WERI-Rb-1 (cell line): ENCODE data around the gene TASP1.
"Not testable (repeated sequence)": the region's sequence is repeated elsewhere in the genome, so short reads cannot be mapped to it uniquely, and the experiment has no call there.

ENCODE experiments used
- DNase-seq: peaks from one replicate; pipeline ENCODE4 v3.0.0-alpha.2; 2020
- H3K27ac ChIP-seq: fragments of 250-450 bp; sonication (Bioruptor Pico); 2 replicates; pipeline ENCODE4 v1.5.1; 2020; ENCODE audit warnings: mild to moderate bottlenecking, moderate library complexity
- H3K27me3 ChIP-seq: fragments of 250-450 bp; sonication (Bioruptor Pico); 2 replicates; pipeline ENCODE4 v1.5.1; 2021; ENCODE audit warnings: mild to moderate bottlenecking, low read depth, moderate library complexity; ENCODE audit not compliant: insufficient read depth, severe bottlenecking
- H3K36me3 ChIP-seq: fragments of 250-450 bp; sonication (Bioruptor Pico); 2 replicates; pipeline ENCODE4 v1.5.1; 2020; ENCODE audit warnings: mild to moderate bottlenecking, moderate library complexity
- H3K4me3 ChIP-seq: 2 replicates; pipeline ENCODE4 v1.5.1; 2011; ENCODE audit warnings: low read depth, mild to moderate bottlenecking, control low read depth, low read length
- H3K9me3 ChIP-seq: fragments of 250-450 bp; sonication (Bioruptor Pico); 2 replicates; pipeline ENCODE4 v1.5.1; 2021; ENCODE audit warnings: mild to moderate bottlenecking, moderate library complexity; ENCODE audit not compliant: severe bottlenecking
- TF ChIP-seq, protein P1 (sequence below): IDR thresholded peaks from 2 replicates; pipeline ENCODE4 v1.5.1; 2011; ENCODE audit warnings: low read depth, mild to moderate bottlenecking, control low read depth, inconsistent platforms, low read length

TASP1 gene

DNA sequence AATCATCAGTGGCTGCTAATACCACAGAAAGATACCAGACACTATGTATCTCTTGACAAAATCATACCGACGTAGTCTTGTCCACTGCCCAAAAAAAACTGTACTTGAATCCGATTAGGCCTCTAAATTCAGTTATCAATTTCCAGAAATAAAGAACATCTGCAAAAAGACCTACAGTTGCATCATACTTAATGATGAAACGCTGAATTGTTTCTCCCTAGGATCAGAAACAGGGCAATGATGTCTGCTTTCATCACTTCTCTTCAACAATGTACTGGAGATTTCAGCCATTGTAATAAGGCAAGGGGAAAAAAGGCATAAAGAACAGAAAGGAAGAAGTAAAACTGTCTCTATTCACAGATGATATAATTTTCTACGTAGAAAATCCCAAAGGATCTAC, 152.0 kb downstream of the TASP1 start:
- H3K27me3 ChIP-seq: no peaks in the 10 kb centered on the region
- H3K36me3 ChIP-seq: peaks cover 3% of the 10 kb centered on the region
- H3K9me3 ChIP-seq: no peaks in the 10 kb centered on the region
- no peak for DNase-seq
- no peak overlapping the region for H3K27ac ChIP-seq
- TF ChIP-seq, protein P1, sequence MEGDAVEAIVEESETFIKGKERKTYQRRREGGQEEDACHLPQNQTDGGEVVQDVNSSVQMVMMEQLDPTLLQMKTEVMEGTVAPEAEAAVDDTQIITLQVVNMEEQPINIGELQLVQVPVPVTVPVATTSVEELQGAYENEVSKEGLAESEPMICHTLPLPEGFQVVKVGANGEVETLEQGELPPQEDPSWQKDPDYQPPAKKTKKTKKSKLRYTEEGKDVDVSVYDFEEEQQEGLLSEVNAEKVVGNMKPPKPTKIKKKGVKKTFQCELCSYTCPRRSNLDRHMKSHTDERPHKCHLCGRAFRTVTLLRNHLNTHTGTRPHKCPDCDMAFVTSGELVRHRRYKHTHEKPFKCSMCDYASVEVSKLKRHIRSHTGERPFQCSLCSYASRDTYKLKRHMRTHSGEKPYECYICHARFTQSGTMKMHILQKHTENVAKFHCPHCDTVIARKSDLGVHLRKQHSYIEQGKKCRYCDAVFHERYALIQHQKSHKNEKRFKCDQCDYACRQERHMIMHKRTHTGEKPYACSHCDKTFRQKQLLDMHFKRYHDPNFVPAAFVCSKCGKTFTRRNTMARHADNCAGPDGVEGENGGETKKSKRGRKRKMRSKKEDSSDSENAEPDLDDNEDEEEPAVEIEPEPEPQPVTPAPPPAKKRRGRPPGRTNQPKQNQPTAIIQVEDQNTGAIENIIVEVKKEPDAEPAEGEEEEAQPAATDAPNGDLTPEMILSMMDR: no peak
- H3K4me3 ChIP-seq: no peak overlapping the region

DNA sequence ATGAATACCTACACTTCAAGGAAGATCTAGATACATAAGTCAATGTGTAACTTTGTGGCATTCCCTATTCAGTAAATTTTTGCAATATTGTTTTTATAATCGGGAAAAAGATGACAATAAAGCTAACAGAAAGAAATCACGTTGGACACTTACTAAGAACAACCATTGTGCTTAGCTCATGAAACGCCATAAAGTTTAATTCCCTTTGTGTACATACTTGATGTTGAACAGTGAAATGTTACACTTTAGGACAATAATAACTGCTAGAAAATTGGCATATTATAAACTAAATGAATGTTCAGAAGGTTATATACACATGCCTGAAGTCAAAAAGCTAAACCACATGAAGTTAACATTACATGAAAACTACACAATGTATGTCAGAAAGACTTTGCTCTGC, 153.2 kb downstream of the TASP1 start:
- no peak overlapping the region for H3K4me3 ChIP-seq
- no peak overlapping the region for H3K27ac ChIP-seq
- H3K27me3 ChIP-seq: no peaks in the 10 kb centered on the region
- peaks cover 9% of the 10 kb centered on the region for H3K36me3 ChIP-seq
- no peak for DNase-seq
- H3K9me3 ChIP-seq: no peaks in the 10 kb centered on the region
- TF ChIP-seq, protein P1: no peak

DNA sequence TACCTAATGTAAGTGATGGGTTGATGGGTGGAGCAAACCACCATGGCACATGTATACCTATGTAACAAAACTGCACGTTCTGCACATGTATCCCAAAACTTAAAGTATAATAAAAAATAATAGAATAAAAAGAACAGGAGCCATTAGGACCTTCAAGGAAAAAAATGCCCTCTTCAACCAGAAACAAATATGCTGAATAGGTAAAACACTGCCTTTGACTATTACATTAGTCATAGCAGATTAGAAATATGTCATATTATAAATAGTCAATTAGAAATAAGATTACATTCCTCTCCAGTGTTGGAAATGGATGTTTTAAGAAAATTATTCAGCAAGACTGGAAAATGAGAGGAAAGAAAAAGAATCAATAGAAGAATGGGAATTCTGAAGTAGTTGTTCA, 153.7 kb downstream of the TASP1 start:
- H3K9me3 ChIP-seq, H3K27me3 ChIP-seq, H3K27ac ChIP-seq, DNase-seq, H3K4me3 ChIP-seq, H3K36me3 ChIP-seq: not testable (repeated sequence)

DNA sequence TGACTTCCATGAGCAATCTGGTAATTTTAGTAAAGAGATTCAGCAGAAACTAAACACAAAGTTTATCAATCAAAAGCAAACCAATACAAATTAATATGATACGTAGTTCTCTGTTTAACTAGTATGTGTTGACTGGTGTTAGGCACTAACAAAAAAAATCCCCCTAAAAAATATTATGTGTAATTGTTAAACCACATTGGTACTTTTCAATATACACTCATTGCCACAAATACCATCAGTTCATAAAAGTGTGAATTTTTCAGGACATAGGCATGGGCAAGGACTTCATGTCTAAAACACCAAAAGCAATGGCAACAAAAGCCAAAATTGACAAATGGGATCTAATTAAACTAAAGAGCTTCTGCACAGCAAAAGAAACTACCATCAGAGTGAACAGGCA, 155.3 kb downstream of the TASP1 start:
- H3K27ac ChIP-seq, H3K36me3 ChIP-seq, H3K4me3 ChIP-seq, DNase-seq, H3K9me3 ChIP-seq, H3K27me3 ChIP-seq: not testable (repeated sequence)

DNA sequence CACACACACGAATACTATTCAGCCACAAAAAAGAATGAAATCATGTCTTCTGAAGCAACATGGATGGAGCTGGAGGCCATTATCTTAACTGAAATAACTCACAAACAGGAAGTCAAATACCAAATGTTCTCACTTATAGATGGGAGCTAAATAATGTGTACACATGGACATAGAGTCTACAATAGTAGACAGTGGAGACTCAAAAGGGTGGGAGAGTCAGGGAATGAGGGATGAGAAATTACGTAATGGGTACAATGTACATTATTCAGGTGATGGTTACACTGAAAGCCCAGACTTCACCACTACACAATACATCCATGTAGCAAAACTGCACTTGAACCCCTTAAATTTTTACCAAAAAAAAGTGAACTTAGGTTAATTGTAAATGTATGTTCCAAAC, 160.4 kb downstream of the TASP1 start:
- peaks cover 9% of the 10 kb centered on the region for H3K36me3 ChIP-seq
- no peaks in the 10 kb centered on the region for H3K9me3 ChIP-seq
- H3K27ac ChIP-seq: no peak overlapping the region
- H3K27me3 ChIP-seq: no peaks in the 10 kb centered on the region
- TF ChIP-seq, protein P1: no peak
- H3K4me3 ChIP-seq: no peak overlapping the region
- no peak for DNase-seq

DNA sequence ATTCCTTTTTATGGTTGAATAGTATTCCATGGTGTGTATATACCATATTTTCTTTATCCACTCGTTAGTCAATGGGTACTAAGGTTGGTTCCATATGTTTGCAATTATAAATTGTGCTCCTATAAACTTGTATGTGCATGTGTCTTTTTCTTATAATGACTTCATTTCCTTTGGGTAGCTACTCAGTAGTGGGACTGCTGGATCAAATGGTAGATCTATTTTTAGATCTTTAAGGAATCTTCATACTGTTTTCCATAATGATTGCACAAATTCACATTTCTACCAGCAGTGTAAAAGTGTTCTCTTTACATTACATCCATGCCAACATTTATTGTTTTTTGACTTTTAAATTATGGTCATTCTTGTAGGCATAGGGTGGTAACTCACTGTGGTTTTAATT, 164.3 kb downstream of the TASP1 start:
- no peak for DNase-seq
- TF ChIP-seq, protein P1: no peak

DNA sequence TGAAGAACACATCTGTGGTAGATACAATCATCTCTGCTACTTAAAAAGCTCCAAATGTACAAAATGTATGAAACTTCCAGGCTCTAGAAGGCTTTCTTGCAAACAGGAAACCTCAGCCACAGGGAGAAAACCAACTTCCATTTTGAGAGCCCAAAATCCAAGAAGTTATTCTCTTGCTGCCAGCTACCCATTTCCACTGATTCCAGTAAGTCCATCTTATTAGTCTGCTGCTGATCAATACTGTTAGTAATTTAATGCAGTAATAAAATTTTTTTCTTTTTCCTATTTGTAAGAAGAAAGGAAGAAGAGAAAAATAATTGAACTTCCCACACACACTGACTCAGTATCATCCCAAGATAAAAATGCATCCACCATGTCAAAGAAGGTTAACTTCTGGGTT, 169.5 kb downstream of the TASP1 start:
- no peaks in the 10 kb centered on the region for H3K9me3 ChIP-seq
- TF ChIP-seq, protein P1: no peak
- DNase-seq: no peak
- no peaks in the 10 kb centered on the region for H3K36me3 ChIP-seq
- no peak overlapping the region for H3K4me3 ChIP-seq
- H3K27me3 ChIP-seq: no peaks in the 10 kb centered on the region
- H3K27ac ChIP-seq: no peak overlapping the region

More for the DNA sequence above, 164.3 kb downstream of the TASP1 start:
- H3K9me3 ChIP-seq: no peaks in the 10 kb centered on the region
- no peak overlapping the region for H3K27ac ChIP-seq
- H3K27me3 ChIP-seq: no peaks in the 10 kb centered on the region
- no peaks in the 10 kb centered on the region for H3K36me3 ChIP-seq
- no peak overlapping the region for H3K4me3 ChIP-seq
